ENCODE results near the gene CDC14C.
A peak's percentile ranks its signal among the peaks of the same experiment; 100 is the strongest.

The CDC14C gene
- long read RNA-seq = 0 reads

GRCh38 chr7:48924433-48924832 lies at the start of gene CDC14C:
TSS of gene CDC14C (plus strand) at chr7:48924547. CDS start at chr7:48924673, 126 bp downstream.
- Histone ChIP-seq H3K4me3 (replicated peaks; ENCODE audit: insufficient read depth, low read length) (no peak within 1 kb of the TSS), H3K27me3 (ENCODE audit: insufficient read depth, poor library complexity, severe bottlenecking) (no peaks in the 10 kb centered on the region), H3K27ac (replicated peaks) (no peak within 1 kb of the TSS)
- no peak for DNase-seq (ENCODE audit: low read depth in 1 of 2, low spot score in 1 of 2)
- TF ChIP-seq, protein P1, sequence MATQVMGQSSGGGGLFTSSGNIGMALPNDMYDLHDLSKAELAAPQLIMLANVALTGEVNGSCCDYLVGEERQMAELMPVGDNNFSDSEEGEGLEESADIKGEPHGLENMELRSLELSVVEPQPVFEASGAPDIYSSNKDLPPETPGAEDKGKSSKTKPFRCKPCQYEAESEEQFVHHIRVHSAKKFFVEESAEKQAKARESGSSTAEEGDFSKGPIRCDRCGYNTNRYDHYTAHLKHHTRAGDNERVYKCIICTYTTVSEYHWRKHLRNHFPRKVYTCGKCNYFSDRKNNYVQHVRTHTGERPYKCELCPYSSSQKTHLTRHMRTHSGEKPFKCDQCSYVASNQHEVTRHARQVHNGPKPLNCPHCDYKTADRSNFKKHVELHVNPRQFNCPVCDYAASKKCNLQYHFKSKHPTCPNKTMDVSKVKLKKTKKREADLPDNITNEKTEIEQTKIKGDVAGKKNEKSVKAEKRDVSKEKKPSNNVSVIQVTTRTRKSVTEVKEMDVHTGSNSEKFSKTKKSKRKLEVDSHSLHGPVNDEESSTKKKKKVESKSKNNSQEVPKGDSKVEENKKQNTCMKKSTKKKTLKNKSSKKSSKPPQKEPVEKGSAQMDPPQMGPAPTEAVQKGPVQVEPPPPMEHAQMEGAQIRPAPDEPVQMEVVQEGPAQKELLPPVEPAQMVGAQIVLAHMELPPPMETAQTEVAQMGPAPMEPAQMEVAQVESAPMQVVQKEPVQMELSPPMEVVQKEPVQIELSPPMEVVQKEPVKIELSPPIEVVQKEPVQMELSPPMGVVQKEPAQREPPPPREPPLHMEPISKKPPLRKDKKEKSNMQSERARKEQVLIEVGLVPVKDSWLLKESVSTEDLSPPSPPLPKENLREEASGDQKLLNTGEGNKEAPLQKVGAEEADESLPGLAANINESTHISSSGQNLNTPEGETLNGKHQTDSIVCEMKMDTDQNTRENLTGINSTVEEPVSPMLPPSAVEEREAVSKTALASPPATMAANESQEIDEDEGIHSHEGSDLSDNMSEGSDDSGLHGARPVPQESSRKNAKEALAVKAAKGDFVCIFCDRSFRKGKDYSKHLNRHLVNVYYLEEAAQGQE (IDR thresholded peaks at IDR 0.05; ENCODE audit: insufficient replicate concordance, low read depth) = no peak
- TF ChIP-seq SPI1 (IDR thresholded peaks at IDR 0.05; ENCODE audit: borderline replicate concordance, low read depth) (no peak), POLR2AphosphoS5 (IDR thresholded peaks at IDR 0.05; ENCODE audit: low read depth) (no peak)
- TF ChIP-seq, protein P2, sequence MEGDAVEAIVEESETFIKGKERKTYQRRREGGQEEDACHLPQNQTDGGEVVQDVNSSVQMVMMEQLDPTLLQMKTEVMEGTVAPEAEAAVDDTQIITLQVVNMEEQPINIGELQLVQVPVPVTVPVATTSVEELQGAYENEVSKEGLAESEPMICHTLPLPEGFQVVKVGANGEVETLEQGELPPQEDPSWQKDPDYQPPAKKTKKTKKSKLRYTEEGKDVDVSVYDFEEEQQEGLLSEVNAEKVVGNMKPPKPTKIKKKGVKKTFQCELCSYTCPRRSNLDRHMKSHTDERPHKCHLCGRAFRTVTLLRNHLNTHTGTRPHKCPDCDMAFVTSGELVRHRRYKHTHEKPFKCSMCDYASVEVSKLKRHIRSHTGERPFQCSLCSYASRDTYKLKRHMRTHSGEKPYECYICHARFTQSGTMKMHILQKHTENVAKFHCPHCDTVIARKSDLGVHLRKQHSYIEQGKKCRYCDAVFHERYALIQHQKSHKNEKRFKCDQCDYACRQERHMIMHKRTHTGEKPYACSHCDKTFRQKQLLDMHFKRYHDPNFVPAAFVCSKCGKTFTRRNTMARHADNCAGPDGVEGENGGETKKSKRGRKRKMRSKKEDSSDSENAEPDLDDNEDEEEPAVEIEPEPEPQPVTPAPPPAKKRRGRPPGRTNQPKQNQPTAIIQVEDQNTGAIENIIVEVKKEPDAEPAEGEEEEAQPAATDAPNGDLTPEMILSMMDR (IDR thresholded peaks at IDR 0.05; ENCODE audit: insufficient read depth, low read length) = no peak

- Histone ChIP-seq H3K27ac (replicated peaks) (no peak overlapping the region), H3K4me3 (replicated peaks; ENCODE audit: insufficient read depth, low read length) (no peak overlapping the region)
- TF ChIP-seq, protein P2 (IDR thresholded peaks at IDR 0.05; ENCODE audit: insufficient read depth, low read length) = peak; percentile 9
- TF ChIP-seq, protein P1 (IDR thresholded peaks at IDR 0.05; ENCODE audit: insufficient replicate concordance, low read depth) = no peak
Measured at GRCh38 chr7:48875045-48875916, 49.1 kb upstream of the CDC14C start.

GRCh38 chr7:48876087-48876486 lies 48.3 kb upstream of the CDC14C start:
- Histone ChIP-seq H3K27ac (replicated peaks) (no peak overlapping the region), H3K27me3 (ENCODE audit: insufficient read depth, poor library complexity, severe bottlenecking) (no peaks in the 10 kb centered on the region), H3K4me3 (replicated peaks; ENCODE audit: insufficient read depth, low read length) (no peak overlapping the region)
- TF ChIP-seq GABPA (IDR thresholded peaks at IDR 0.05; ENCODE audit: low read depth) (no peak), SPI1 (IDR thresholded peaks at IDR 0.05; ENCODE audit: borderline replicate concordance, low read depth) (no peak)
- TF ChIP-seq, protein P2 (IDR thresholded peaks at IDR 0.05; ENCODE audit: insufficient read depth, low read length) = no peak
- no peak for DNase-seq (ENCODE audit: low read depth in 1 of 2, low spot score in 1 of 2)

More at GRCh38 chr7:48875045-48875916, 49.1 kb upstream of the CDC14C start:
- peak in 1 of 2 experiments; percentile 21 for DNase-seq (ENCODE audit: low read depth in 1 of 2, low spot score in 1 of 2)
- no peaks in the 10 kb centered on the region for H3K27me3 ChIP-seq (ENCODE audit: insufficient read depth, poor library complexity, severe bottlenecking)

All from HL-60 (cell line).